Posterior vena cava (tissue), 2 donors: ENCODE data around the gene PERCC1. TPM values are rescaled to one million over a fixed set of nuclear protein-coding genes. Genes with fewer than 3 reads are reported as not detected.
A peak's percentile ranks its signal among the peaks of the same experiment; 100 is the strongest.

ENCODE experiments used
- DNase-seq: peaks from one replicate; pipeline ENCODE4 v3.0.0-alpha.2; 2020; ENCODE audit warnings: low spot score
- intact Hi-C, 2 donors: fragments of 100-400 bp; cut with DNase I; formaldehyde crosslinking; loops; one replicate each; pipeline versions ENCODE4 v1.14.1 to v1.14.2; 2022 to 2023
- long read RNA-seq, 2 donors: library from polyadenylated mRNA; unstranded; transcript quantifications; one replicate each; pipeline ENCODE4 v2.0.0, GENCODE V29; 2020 to 2021
- total RNA-seq, 2 donors: library from RNA; stranded (reverse); fragmentation: NEBNext Ultra II Directional; extraction: Animal tissue kit (Norgen Biotek cat#: 25700); gene quantifications; one replicate each; pipeline ENCODE4 v1.2.1, GENCODE V29; 2021
- donor health status: DM: yes; HTN: yes; CAD: no.
- donor health status: DM: yes; HTN: yes; CAD: no.

Gene PERCC1
- not detected for total RNA-seq
- long read RNA-seq, donor 1 = 0 reads
- long read RNA-seq, donor 2 = 0 reads

GRCh38 chr16:1430759-1431496 is at the start of gene PERCC1:
TSS of gene PERCC1 (plus strand) at chr16:1431078. CDS start at chr16:1432594, 1,516 bp downstream.
- intact Hi-C loops = no loop called here
- DNase-seq = no peak

- intact Hi-C loops = no loop called here
Measured at GRCh38 chr16:1381612-1382406, 49.1 kb upstream of the PERCC1 start.

GRCh38 chr16:1383556-1383955 is 47.3 kb upstream of the PERCC1 start:
- intact Hi-C loops = no loop called here
- no peak for DNase-seq

More at GRCh38 chr16:1381612-1382406, 49.1 kb upstream of the PERCC1 start:
- no peak for DNase-seq

- intact Hi-C loops = no loop called here
- DNase-seq = no peak
Measured at GRCh38 chr16:1385232-1385631, 45.6 kb upstream of the PERCC1 start.

GRCh38 chr16:1387331-1387730 is 43.5 kb upstream of the PERCC1 start:
- DNase-seq = no peak

GRCh38 chr16:1389762-1390161 is 41.1 kb upstream of the PERCC1 start:
- intact Hi-C loops = no loop called here
- DNase-seq = no peak

More at GRCh38 chr16:1387331-1387730, 43.5 kb upstream of the PERCC1 start:
- intact Hi-C loops = no loop called here

GRCh38 chr16:1390239-1390779 is 40.6 kb upstream of the PERCC1 start:
- DNase-seq = no peak
- intact Hi-C loops = no loop called here

DNA sequence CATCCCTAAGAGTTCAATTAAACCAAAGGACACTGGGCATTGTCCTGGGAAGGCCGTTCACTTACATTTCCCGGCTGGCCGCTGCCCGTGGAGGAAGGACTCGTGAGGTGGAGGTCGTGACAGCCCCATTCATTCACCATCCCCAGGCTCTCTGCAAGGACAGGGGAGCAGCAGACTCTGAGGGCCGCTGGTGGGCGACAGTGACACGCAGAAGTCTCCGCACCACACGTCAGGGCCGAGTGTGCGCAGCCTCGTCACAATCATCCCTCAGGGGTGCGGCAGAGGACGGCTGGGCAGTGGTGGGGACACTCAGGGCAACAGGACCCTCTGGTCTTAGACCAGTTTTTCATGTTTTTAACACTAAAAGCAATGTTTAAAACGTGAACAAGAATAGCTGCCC is 38.1 kb upstream of the PERCC1 start:
- no peak for DNase-seq
- intact Hi-C loops = no loop called here

DNA sequence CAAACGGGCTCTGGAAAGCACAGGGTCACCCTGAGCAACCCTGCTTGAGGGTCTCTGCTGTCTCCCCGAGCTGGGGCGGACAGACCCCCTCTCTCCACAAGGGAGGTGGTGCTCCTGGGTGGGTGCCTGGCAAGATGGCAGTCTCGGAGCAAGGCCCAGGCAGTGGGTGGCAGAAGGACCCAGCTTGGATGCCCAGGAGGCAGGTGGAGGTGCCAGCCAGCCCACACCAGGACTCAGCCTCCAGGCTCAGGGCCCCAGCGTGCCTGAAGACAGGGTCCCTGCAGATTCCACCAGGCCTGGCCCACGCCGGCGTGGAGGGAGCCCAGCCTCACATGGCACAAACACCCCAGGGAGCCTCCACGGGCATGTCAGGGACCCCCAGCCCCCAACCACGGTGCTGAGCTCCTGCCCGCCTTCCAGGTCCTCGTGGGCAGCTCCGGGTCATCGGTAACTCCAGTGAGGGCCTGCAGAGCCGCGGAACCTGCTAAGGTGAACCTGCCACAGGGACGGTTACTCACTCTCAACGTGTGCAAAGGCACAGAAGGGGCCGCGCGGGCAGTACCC is 37.2 kb upstream of the PERCC1 start:
- intact Hi-C loops = no loop called here
- no peak for DNase-seq

GRCh38 chr16:1394367-1394951 is 36.4 kb upstream of the PERCC1 start:
- DNase-seq = peak; percentile 56
- intact Hi-C loops = no loop called here

GRCh38 chr16:1395444-1396031 is 35.3 kb upstream of the PERCC1 start:
- no peak for DNase-seq
- intact Hi-C loops = no loop called here

GRCh38 chr16:1397779-1398178 is 33.1 kb upstream of the PERCC1 start:
- intact Hi-C loops = no loop called here
- no peak for DNase-seq

DNA sequence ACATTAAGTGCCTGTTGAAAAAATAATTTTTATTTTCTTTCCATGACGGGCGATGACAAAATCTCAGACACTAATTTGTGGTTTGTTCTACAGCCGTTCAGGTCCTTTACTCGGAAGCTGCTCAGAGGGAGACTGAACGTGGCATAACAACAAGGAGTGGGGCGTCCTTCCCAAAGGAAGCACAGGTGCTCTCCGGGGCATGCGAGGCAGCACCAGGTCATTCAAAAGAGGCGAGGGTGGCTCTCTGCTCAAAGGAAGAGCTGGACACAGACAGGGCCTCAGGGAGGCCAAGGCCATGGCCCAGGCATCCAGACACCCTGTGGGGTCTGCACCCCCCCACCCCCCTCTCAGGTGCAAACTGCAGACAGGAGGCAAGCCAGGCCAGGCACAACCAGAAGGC is 32.5 kb upstream of the PERCC1 start:
- DNase-seq = no peak
- intact Hi-C loops = no loop called here

DNA sequence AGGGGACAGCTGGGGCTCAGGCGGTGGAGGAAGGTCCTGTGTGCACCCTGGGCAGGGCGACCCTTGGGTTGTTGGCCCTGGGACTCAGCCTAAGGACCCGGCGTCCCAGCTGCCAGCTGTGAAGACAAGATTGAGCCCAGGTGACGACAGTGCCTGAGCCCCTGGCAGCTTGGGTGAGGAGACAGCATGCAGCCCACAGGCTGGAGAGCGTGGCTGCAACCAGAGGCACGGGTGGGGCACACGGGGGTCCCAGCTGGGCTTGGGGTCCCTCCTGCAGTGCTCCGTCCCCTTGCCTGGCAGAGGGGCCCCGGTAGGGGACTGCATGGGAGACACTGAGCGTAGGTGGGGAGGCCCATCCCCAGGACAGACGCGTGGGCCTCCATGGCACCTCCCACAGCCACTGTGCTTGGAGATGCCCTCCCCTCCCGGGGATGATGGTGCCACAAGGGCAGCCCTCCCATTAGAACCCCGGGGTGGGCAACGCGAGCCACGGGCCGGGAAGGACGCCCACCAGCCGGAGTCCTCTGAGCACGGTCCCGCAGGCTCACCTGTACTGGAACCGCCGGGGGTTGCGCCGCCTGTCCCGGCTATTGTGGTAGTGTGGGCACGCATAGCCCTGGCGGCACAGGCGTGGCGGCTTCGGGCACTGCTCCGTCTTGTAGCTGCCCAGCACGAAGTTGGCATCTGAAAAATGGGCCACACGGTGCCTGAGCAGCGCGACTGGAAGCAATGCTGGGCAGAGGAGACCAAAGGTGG is 31.9 kb upstream of the PERCC1 start:
- no peak for DNase-seq

DNA sequence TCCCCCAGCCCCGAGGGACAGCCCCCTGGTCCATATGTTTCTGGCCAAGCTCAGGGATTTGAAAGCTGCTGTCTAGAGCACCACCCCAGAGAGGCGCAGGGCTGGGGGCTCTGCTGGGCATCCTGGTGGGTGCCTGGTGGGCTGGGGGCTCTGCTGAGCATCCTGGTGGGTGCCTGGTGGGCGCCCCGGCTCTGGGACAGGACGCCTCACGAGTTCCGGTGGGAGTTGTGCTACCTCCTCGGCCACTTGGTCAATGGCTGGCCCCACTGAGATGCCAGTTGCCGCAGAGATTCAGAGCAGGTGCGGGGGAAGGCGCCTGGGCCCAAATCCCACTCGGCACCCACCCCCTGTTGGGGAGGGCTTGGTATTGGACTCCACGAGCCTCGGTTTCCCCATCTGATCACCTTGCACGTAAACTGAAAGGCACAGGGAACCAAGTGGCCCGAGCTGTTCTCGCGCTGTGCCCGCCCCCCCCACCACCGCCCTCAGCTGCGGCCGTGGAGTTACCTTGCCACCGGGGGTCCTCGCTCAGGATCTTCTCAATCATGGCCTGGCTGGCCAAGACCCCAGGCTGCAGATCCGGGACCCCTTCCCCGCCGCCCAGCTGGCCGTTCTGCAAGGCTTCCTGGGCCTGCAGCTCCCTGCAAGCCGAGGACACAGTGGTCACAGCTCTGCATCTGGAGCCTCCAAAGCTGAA is 29.7 kb upstream of the PERCC1 start:
- no peak for DNase-seq

More for the DNA sequence above, 31.9 kb upstream of the PERCC1 start:
- intact Hi-C loops = no loop called here

GRCh38 chr16:1401758-1402154 is 29.1 kb upstream of the PERCC1 start:
- DNase-seq = no peak
- intact Hi-C loops = no loop called here

More for the DNA sequence above, 29.7 kb upstream of the PERCC1 start:
- intact Hi-C loops = no loop called here

DNA sequence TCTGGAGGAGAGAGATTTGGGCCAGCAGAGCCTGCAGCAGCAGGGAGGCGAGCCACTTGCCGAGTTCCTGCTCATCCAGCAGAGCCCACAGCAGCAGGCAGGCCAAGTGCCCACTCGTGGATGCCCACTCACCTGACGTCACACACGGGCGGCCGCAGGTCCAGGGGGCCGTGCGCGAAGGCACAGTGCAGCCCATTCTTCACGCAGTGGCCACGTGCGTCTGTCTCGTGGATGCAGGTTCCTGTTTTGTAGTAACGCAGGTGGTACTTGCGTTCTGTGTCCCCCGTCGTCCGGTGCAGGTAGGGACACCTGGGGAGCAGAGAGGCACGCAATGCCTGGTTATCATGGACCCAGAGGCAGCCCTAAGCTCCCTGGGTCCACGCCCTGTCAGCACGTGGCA is 27.8 kb upstream of the PERCC1 start:
- intact Hi-C loops = no loop called here
- DNase-seq = no peak

DNA sequence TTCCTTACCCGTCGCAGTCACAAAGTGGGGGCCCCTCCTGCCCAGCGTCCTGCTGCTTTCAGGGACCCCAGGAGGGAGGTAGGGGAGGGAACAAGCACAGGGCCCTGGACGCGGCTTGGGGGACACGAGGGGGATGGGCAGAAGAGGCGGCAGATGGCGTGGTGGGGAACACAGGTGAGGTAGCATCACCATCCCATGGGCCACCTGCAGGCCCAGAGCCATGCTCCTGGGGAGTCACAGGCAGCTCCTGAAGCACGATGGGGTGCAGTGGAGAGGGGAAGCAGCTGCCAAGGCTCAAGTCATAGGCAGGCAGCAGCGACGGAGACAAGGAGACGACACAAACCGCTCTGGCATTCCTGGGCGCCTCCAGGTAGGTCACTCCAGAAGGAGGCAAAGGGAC is 27.1 kb upstream of the PERCC1 start:
- intact Hi-C loops = no loop called here

More for the DNA sequence above, 27.1 kb upstream of the PERCC1 start:
- no peak for DNase-seq
